GM21423 (cell line): ENCODE measurements around the gene CTCFL.
"Not testable (repeated sequence)": the region's sequence is repeated elsewhere in the genome, so short reads cannot be mapped to it uniquely, and the experiment has no call there.

Experiments
- ATAC-seq: cut with Tn5 transposase; IDR thresholded peaks from one replicate; pipeline ENCODE4 v1.9.1; 2021; ENCODE audit warnings: mild to moderate bottlenecking, moderate library complexity; ENCODE audit not compliant: unreplicated experiment

The CTCFL gene

DNA sequence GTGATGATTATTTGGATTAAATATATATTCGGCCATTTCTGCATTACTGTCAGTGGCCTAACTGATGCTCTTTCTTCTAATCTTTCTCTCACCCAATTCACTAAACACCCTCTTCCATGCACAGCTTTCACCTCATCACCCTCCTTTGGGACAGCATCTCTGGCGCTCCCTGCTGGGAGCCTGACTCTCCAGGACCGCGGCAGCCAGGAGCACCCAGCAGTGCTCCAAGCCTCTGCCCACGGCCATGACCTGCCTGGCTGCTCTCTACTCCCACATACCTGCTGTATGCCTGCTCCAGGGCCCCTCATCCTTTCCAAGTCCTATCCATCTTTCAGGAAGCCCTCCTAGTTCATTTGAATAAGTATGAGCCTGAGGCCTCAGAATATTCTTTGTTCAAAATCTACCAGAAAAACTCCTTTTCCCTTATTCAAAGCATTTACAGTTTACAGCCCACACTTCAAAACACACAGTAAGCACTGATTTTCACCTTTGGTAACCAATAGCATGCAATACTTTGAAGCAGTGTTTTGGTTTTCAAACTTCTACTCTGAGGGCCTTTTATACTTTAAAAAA is 15.2 kb downstream of the CTCFL start:
- ATAC-seq = no peak

DNA sequence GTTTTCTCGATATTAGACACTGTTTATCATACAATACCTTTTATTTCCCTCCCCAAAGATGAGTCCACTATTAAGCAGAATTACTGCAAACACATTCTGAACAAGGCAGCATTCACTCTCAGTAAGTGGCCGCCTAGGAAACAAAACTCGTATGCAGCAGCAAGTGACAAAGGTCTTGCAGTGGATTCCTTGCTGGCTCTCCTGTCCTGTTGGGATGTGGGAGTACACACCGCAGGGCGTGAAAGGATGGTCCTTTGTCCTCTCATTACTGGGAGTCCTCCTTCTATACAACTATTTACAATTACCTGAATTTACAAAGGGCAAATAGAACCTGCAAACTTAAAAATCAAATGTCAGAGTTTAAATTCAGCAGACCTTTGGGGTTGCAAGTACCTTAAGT is 16.1 kb downstream of the CTCFL start:
- ATAC-seq = no peak

DNA sequence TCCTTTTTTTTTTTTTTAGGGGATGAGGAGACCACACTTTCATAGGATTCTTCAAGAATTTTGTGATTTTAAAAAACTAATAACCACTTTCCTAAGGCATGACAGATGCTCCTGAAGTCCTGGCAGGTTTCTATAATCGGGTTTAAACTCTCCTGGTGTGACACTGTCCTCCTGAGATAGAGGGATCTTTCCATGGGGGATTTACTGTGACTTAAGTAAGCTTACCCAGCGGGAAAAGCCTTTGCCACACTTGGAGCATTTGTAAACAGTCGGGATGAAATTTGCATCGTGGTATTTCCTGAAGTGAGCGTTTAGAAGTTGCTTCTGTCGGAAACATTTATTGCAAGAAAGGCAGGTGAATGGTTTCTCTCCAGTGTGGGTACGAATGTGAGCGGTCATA is 16.6 kb downstream of the CTCFL start:
- ATAC-seq = no peak

DNA sequence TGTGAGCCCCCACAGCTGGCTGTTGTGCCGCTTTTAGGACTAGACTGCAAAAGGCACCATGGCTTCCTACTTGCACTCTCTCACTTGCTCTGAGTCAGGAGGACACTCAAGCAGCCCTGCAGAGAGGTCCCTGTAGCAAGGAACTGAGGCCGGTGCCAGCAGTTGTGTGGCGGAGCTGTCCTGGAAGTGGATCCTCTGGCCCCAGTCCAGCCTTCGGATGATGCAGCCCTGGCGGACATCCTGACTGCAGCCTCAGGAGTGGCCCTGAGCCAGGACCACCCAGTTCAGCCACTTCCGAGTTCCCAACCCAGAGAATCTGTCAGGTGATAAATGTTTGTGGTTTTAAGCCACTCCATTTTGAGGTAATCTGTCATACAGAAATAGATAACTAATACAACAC is 17.5 kb downstream of the CTCFL start:
- no peak for ATAC-seq

DNA sequence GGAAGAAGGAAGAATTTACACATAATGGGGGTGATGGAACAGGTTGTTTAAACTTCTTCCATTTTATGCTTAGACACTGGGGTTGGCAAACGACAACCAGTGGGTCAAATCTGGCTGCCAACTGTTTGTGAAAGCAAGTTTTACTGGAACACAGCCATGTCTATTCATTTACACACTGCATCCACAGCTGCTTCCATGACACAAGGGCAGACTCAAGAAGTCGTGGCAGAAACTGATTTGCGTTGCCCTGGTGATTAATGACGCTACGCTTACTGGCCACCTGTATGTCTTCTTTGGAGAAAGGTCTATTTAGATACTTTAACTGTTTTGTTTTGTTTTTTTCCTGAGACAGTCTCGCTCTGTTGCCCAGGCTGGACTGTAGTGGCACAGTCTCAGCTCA is 19.0 kb downstream of the CTCFL start:
- ATAC-seq = no peak

DNA sequence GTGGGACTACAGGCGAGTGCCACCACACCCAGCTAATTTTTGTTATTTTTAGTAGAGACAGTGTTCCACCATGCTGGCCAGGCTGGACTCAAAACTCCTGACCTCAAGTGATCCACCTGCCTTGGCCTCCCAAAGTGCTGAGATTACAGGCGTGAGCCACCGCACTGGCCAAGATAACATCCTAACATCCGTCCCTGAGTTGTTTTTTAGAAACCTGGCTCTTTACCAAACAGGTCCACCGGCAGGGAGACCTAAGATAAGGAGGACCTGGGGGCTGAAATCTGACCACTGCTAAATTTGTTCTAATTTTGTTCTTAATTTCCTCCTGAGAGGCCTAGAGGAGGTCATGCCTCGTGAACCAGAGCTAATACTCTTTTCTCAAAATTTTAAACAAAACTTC is 20.5 kb downstream of the CTCFL start:
- no peak for ATAC-seq

DNA sequence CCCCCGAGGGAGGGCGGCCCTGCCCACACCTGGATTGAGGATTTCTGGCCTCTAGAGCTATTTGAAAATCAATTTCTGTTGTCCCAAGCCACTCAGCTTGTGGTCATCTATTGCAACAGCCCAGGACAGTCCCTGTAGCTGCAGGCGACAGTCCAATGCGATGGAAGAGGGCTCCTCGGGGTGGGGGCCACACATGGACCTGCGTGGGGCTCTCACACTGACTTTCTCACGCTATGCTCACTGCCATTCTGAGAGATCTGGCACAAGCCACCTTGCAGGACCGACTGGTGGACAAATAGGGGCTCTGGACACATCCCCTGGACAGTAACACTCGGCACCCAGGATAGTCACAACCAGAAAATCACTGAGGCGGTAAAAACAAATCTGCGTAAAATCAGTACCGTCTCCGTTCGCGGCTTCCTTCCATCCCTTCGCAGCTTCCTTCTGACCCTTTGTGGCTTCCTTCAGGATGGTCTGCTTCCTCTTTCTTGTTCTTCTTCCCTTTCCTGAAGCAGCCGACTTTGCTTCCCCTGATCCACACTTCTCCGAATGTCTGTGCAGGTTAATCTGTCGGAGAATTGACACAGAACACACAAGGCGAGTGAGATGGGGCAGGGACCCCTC is 21.8 kb downstream of the CTCFL start:
- no peak for ATAC-seq

DNA sequence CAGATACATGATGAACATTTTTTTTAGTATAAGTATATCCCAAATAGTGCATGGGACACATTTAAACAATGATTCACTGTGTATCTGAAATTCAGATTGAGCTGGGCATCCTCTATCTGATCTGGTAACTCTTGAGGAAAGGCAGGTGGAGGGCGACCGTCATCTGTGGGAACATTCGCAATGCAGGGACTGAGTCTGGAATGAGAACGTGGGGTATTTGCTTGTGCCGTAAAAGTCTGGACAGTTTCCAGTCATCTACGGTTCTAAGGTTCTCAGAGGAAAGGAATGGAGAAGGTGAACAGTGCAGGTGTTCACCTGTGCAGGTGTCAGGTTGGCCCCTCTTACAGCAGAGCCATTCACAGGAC is 22.6 kb downstream of the CTCFL start:
- no peak for ATAC-seq

DNA sequence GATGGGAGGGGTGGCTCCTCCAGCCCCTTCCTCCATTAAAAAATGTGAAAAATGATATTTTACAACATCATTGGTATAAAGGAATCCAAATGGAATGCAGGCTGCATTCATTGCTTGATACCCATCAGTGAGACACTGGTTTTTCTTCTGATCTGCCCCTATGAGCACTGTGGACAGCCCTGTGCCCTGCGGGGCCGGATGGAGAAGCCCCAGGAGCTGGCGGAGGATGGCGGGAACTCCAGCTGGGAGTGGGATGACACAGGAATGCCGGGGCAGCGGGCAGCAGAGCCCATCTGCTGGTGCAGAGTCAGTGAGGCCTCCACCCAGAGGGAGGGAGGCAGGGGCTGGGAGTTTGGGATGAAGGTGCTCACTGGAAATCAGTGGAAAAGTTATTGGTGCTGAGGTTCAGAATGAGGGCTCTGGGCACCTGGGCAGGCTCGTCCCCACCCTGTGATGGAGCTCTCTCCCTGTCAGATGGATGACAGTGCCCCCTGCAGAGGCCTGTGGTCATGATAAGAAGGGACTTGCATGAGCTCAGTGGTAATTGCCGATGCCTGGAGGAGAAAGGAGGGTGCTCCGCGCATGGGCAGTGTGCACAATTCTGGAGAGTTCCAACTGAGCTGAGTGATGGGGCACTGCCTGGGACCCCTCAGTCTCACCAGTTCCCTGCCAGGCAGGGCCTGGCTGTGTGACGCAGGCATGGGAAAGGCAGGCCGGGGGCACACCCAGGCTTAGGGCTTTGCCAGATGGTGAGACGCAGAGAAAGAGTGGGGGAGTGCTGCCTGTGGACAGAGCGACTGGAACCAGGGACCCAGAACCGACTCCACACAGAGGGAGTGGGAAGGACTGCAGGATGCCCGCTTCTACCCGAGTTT is 23.2 kb downstream of the CTCFL start:
- ATAC-seq = no peak

DNA sequence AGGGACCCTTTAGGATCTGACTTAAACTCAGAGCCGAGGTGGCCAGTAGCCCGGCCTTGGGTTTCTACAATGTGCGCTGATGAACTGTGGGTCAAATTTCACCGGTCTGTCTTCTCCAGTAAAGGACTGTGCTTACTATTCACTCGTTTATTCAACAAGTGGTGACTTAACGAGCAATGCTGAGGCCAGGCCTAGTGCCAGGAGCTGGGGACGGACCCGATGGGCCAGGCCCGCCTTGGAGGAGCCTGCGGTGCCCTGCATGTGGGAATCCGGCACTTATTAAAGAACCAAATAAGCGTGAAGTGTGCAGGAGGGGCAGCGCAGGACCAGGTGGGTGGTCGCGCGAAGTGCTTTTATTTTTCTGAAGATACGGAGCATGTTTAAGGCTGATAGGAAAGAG is 24.0 kb downstream of the CTCFL start:
- no peak for ATAC-seq

DNA sequence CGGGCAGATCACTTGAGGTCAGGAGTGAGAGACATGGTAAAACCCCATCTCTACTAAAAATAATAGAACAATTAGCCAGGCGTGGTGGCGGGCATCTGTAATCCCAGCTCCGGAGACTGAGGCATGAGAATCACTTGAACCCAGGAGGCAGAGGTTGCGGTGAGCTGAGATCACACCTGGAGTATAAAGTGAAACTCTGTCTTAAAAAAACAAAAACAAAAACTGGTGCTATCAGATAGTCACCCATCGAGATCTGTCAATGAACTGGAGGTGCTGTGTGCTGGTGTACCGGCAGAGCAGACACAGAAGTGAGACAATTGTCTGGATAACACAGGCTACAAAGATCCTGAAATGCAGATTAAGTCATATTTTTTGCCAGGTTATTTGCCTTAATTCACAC is 24.7 kb downstream of the CTCFL start:
- ATAC-seq = no peak

DNA sequence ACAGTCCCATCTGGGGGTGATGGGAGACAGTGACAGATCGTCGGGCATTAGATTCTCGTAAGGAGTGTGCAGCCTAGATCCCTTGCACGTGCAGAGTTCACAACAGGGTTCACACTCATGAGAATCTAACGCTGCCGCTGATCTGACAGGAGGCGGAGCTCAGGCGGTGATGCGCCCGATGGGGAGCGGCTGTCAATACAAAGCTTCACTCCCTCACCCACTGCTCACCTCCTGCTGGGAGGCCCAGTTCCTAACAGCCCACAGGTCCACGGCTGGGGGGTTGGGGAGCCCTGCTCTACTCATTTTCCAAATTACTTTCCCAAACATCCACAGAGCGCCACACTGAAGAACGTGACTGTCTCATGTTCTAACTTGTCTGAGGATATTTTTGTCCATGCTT is 25.3 kb downstream of the CTCFL start:
- ATAC-seq = no peak

DNA sequence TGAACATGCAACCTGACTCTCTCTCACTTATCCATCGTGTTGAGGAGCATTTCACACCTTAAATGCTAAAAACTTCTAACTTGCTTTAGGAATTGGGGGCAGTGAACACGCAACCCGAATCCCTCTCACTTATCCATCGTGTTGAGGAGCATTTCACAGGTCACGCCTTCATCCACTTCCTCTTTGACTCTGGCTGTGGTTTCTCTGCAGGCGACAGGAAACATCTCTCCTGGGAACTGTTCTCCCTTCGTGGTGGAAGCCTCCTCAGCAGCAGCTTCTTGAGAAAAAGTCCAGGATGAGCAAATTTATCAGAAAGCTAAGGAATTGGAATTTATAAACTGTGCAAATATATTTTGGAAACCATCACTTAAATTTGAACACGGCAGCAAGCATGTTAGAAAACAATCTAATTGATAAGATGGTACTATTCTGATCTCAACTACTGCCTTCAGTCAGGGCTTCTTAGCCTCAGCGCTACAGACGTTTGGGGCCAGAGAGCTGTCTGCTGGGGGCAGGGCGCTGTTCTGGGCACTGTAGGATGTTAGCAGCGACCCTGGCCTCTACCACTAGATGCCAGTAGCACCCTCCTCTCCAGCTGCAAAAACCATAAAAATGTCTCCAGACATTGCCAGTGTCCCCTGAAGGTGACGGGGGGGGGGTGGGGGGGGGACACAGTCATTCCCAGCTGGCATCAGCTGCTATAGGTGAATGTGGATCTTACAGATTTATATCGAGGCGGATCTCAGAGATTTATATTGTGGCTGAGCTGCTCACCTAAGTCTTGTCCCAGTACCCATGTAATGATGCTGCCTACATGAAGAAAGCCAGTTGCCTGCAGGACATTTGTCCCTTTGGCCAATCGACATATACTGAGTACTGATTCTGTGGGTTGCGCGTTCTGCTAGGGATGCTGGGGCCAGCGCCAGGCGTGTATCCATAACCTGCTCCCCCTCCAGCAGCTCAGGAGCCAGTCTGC is 26.2 kb downstream of the CTCFL start:
- ATAC-seq = no peak

DNA sequence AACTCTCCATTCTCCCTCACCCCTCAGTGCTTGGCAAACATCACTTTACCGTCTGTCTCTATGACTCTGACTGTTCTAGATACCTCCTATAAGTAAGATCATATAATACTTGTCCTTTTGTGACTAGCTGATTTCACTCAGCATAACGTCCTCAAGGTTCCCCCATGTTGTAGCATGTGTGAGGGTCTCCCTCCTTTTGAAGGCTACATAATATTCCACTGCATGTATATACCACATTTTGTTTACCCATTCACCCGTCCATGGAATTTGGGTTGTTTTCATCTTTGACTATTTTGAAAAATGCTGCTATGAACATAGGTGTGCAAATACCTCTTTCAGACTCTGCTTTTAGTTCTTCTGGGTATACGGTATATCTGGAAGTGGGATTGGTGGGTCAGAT is 28.3 kb downstream of the CTCFL start:
- no peak for ATAC-seq

DNA sequence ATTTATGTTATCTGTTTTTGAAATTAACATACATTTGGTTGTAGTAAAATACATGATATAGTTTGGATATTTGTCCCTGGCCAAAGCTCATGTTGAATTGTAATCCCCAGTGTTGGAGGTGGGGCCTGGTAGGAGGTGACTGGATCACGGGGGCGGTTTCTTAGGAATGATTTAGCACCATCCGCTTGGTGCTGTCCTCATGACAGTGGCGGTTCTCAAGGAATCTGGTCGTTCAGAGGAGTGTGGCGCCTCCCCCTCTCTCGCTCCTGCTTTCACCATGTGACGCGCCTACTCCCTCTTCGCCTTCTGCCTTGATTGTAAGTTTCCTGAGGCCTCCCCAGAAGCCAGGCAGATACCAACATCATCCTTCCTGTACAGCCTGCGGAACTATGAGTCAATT is 29.0 kb downstream of the CTCFL start:
- ATAC-seq = no peak

DNA sequence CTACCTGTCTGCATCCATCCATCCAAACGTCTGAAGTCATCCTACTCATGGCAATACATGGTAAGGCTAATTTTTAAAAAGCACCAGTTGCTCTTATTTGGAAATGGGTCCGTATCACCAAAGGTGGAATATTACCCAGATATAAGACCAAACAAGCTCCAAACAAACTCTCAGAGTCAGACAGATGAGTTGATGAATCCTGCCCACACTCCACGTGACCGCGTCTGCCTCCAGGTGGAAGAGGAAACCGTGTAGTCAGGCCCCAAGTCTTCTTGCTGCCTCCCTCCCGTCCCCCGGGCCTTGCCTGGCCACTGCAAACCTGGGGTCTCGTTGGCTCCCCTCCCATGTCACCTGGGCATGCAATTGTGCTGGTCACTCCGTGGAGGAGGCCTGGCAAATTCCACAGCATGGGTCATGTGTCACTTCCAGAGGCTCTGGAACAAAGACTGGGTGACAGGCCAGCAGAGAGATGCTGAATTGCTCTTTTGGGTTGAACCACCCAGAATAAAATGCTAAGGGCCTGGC is 31.8 kb downstream of the CTCFL start:
- no peak for ATAC-seq

DNA sequence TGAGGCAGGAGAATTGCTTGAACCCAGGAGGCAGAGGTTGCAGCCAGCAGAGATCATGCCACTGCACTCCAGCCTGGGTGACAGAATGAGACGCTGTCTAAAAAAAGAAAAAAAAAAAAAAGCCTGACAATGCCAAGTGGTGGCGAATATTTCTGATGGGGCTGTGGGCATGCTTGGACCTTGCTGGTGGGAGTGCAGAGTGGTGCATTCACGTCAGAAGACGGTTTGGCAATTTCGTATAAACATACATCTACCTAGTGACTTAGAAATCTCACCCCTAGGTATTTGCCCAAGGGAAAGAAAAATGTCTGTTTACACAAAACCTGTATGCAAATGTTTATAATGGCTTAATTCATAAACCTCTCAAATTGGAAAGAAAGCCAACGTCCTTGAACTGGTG is 33.6 kb downstream of the CTCFL start:
- no peak for ATAC-seq

DNA sequence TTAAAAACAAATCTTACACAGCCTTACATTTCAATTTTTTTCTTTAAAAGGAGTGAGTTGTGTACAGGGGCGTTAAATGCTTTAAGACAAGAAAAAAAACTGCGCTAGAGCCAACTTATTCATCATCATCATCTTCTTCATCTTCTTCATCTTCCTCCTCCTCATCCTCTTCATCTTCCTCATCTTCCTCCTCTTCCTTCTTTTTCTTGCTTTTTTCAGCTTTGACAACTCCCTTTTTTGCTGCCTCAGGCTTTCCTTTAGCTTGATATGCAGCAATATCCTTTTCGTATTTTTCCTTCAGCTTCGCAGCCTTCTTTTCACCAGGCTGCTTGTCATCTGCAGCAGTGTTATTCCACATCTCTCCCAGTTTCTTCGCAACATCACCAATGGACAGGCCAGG is 36.7 kb downstream of the CTCFL start:
- not testable (repeated sequence) for ATAC-seq

DNA sequence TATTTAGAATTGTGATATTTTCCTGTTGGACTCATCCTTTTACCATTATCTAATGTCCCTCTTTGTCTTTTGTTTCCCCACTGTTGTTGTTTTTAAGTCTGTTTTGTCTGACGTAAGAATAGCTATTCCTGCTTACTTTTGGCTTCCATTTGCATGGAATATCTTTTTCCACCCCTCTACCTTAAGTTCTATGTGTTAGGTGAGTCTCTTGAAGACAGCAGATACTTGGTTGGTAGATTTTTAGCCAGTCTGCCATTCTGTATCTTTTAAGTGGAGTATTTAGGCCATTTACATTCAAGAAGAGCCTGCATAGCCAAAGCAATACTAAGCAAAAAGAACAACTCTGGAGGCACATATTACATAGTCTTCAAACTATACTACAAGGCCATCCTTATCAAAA is 39.2 kb downstream of the CTCFL start:
- no peak for ATAC-seq

DNA sequence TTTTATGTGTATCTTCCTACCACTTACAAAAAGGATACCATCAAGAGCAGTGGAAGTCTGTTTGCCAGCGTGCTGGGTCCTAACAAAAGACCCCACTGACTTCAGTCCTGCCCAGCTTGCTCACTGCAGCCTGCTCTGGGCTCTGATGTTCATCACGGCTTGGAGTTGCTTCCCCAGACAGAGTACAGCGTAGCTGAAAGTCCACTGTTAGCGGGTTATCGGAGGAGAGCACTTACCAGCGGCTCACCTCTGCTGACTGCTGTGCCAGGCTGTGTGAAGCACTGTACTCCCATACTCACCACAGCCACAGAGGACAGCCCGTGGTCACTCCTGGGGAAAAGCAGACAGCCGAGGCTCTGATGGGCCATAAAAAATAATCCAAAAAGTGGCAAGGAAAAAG is 40.2 kb downstream of the CTCFL start:
- ATAC-seq = no peak
